Measurements from ENCODE around the gene FRMD6.

GRCh38 chr14:51653775-51654532 lies 2.2 kb downstream of the FRMD6 start:
- TF ChIP-seq CTCF (IDR thresholded peaks at IDR 0.05) (no peak), POLR2A (IDR thresholded peaks at IDR 0.05) (no peak), EP300 (IDR thresholded peaks at IDR 0.05) (no peak)

Data from ovary (tissue), 3 donors.